ENCODE measurements around the gene HNRNPA0. TPM values are rescaled to one million over a fixed set of nuclear protein-coding genes. Genes with fewer than 3 reads are reported as not detected.

The HNRNPA0 gene
- total and polyA plus RNA-seq, 12 donors: 7.9 to 23.8 (median 17.4) TPM

DNA sequence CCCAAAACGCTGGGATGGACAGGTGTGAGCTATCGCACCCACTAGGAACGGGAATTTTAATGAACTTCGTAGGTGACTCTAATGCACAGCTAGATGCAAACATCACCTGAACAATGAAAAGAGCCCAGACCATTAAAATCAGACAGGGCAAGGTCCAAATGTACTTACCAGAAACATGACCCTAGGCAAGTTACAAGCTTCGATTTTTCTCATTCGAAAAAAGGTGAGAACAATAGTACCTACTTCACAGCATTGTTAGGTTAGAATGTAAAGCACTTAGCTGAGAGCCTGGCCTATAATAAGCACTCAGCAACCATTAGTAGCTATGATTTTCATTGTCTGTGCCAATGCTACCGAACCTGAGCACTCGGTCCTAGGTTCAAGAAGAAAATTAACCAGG lies 12.4 kb downstream of the HNRNPA0 start:
- no peaks in the 10 kb centered on the region for H3K27me3 ChIP-seq

DNA sequence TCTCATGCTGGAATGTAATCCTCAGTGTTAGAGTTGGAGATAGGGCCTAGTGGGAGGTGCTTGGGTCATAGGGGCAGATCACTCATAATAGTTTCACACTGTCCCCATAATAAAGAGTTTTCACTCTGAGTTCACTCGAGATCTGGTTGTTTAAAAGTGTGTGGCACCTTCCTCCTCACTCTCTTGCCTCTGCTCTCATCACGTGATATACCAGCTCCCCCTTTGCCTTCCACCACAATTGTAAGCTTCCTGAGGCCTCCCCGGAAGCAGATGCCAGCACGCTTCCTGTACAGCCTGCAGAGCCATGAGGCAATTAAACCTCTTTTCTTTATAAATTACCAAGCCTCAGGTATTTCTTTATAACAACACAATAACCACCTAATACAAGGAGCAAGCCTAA lies 14.4 kb downstream of the HNRNPA0 start:
- Histone ChIP-seq H3K4me3 (no peak overlapping the region), H3K27ac (no peak overlapping the region), H3K9me3 (peaks cover 0 to 6% (median 0%) of the 10 kb centered on the region in 11 donors), H3K36me3 (no peaks in the 10 kb centered on the region), H3K27me3 (no peaks in the 10 kb centered on the region), H3K4me1 (peaks cover 15 to 56% (median 38%) of the 10 kb centered on the region in 9 donors)
- intact Hi-C loops (cut with DNase I): loop anchor here in 7 of 10 donors (2.0 to 10.0 kb wide), 7 partner anchors 42 to 115 kb away; no protein-coding TSS in a partner anchor
- no peak for TF ChIP-seq CTCF (IDR thresholded peaks at IDR 0.05)
- WGBS, 2 donors: 79 to 83% methylated on average over 4 of the region's 4 CpGs
- ATAC-seq (no peak), DNase-seq (no peak)

More for the DNA sequence above, 12.4 kb downstream of the HNRNPA0 start:
- 70 to 80% methylated on average over 8 of the region's 8 CpGs for WGBS, 2 donors
- intact Hi-C loops (cut with DNase I): loop anchor here (2.0 to 10.0 kb wide), 9 partner anchors 77 to 117 kb away; no protein-coding TSS in a partner anchor
- TF ChIP-seq CTCF (IDR thresholded peaks at IDR 0.05): no peak
- no peak for DNase-seq
- peaks cover 9 to 38% (median 20%) of the 10 kb centered on the region in 9 donors for H3K4me1 ChIP-seq
- H3K27ac ChIP-seq: no peak overlapping the region
- peaks cover 0 to 6% (median 0%) of the 10 kb centered on the region in 11 donors for H3K9me3 ChIP-seq
- no peaks in the 10 kb centered on the region for H3K36me3 ChIP-seq
- no peak for ATAC-seq
- no peak overlapping the region for H3K4me3 ChIP-seq

DNA sequence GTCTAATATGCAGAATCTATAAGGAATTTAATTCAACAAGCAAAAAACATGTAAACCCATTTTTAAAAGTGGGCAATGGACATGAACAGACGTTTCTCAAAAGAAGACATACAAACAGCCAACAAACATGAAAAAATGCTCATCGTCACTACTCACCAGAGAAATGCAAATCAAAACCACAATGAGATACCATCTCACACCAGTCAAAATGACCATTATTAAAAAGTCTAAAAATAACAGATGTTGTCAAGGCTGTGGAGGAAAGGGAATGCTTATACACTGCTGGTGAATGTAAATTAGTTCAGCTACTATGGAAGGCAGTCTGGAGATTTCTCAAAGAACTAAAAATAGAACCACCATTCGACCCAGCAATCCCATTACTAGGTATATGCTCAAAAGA lies 15.2 kb downstream of the HNRNPA0 start:
- TF ChIP-seq CTCF (IDR thresholded peaks at IDR 0.05): no peak
- Histone ChIP-seq H3K4me3 (no peak overlapping the region), H3K4me1 (peaks cover 15 to 64% (median 46%) of the 10 kb centered on the region in 9 donors), H3K27ac (no peak overlapping the region), H3K9me3 (peaks cover 0 to 6% (median 0%) of the 10 kb centered on the region in 11 donors), H3K27me3 (no peaks in the 10 kb centered on the region), H3K36me3 (no peaks in the 10 kb centered on the region)
- intact Hi-C loops (cut with DNase I): loop anchor here in 2 of 10 donors (5.0 kb wide), 1 partner anchor 42 kb away; no protein-coding TSS in a partner anchor
- ATAC-seq (no peak), DNase-seq (no peak)
- WGBS, 2 donors: 76 to 82% methylated on average over 3 of the region's 3 CpGs

DNA sequence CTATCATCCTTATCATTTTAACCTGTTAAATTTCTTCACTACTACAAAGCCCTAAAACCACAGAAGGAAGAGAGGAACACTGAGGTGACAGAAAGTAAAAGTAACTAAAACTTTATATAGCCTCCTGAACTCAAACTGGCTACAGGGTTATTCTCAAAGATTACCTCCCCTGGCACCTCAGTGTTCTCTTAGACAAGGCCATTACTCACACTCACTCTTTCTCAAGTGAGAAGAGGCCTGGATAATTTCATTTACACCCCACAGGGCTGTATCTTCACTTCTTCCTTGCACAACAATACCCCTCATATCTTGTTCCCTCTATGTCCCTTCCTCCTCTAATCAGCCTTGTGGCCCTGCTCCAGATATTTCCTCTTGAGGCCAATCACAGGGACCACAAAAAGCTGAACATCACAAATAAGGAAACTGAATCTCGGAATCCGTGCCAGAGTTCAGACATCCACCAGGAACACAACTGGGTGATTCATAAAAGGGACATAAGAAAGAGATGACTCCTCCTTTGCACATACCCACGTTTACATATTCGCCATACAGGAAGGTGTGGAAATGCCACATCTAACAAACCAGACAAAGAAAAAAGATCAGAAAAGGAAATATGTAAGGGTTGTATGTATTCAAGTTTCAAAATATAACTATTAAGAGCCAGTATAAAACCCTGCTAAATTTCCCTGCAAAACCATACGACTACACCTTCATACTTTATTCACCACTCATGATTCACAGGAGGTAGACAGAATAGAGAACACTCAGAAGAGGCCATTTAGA lies 16.6 kb downstream of the HNRNPA0 start:
- 23 to 27% methylated on average over 5 of the region's 5 CpGs for WGBS, 2 donors
- TF ChIP-seq CTCF (IDR thresholded peaks at IDR 0.05): no peak
- H3K27ac ChIP-seq: peak overlapping the region; percentile 42 to 89 (median 78)
- H3K4me3 ChIP-seq: no peak overlapping the region
- DNase-seq (peak; percentile 14 to 78), ATAC-seq (peak; percentile 45 to 92 (median 74))
- H3K36me3 ChIP-seq: no peaks in the 10 kb centered on the region
- intact Hi-C loops (cut with DNase I): loop anchor here in 5 of 10 donors (2.0 to 5.0 kb wide), 4 partner anchors 40 to 113 kb away; no protein-coding TSS in a partner anchor
- peaks cover 0 to 6% (median 0%) of the 10 kb centered on the region in 11 donors for H3K9me3 ChIP-seq
- peaks cover 15 to 71% (median 58%) of the 10 kb centered on the region in 9 donors for H3K4me1 ChIP-seq
- H3K27me3 ChIP-seq: no peaks in the 10 kb centered on the region

All from heart right ventricle (tissue), 16 donors.